ENCODE measurements around the gene CMPK2. TPM values are rescaled to one million over a fixed set of nuclear protein-coding genes. Genes with fewer than 3 reads are reported as not detected.

Gene CMPK2
- total and polyA plus RNA-seq, 9 of the 15 experiments (the other 6 are each of a cell fraction or from before 2014, with no cell fraction given) = 2.6 to 10.5 (median 5.0) TPM

DNA sequence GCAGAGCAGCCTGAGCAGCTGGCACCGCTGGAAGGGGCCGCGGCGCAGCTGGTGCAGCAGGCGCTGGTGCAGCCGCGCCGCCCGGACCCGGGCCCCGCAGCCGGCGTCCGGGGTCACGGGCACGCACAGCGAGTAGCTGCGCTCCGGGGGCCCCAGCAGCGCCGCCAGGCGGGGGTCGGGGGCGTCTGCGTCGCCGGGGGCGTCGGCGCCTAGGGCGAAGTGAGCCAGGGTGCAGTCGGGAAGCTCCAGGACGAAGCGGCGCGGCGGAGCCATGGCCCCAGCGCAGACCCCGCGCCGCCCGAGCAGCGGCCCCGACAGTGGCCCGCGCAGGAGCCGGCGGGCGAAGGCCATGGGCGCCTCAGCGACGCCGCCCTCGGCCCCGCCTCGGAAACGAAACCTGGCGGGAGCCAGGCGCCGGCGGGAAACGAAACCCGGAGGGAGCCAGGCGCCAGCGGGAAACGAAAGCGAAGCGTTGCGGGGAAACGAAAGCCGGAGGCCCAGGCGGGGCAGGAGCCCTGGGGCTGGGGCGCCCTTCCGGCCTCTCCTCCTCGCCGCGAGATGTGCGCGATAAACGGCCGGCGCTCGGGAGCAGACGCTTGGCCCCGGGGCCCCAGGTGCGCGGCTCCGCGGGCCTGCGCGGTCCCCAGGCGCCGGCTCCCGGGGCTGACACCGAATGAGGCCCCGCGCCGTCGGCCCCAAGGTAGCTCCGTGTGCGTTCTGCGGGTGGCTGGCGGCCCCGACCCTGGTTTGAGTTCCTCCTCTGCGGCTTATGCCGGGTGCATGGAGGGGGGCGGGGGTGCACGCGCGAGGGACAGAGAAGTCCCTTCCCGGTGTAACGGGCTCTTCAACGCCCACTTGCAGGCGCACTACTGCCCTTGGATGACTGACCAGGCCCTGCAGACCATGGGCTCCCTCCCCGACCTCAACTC lies at the start of gene CMPK2 (continued):
- peak; percentile 72 for TF ChIP-seq E2F1 (CRISPR knock-in tag; IDR thresholded peaks at IDR 0.05)
- TF ChIP-seq SMARCC2 (IDR thresholded peaks at IDR 0.05; ENCODE audit: low read depth) = no peak
- 0 out of 2 replicates have a peak, but pooled peaks have one; percentile 21 for TF ChIP-seq CREM (IDR thresholded peaks at IDR 0.05; ENCODE audit: low read depth)
- no peak for TF ChIP-seq HIVEP1 (CRISPR knock-in tag; IDR thresholded peaks at IDR 0.05)
- peak; percentile 40; the same call in 1 of the 2 replicates for TF ChIP-seq EP300 (IDR thresholded peaks at IDR 0.05; ENCODE audit: low read length)
- TF ChIP-seq MAFG (tag; conservative IDR thresholded peaks at IDR 0.05) = no peak
- no peak for TF ChIP-seq SMC3 (conservative IDR thresholded peaks at IDR 0.05; ENCODE audit: insufficient read depth, low read depth, low read length)
- TF ChIP-seq EHMT2 (IDR thresholded peaks at IDR 0.05) = no peak
- TF ChIP-seq ZBTB26 (CRISPR knock-in tag; IDR thresholded peaks at IDR 0.05) = no peak
- TF ChIP-seq ZNF347 (CRISPR knock-in tag; IDR thresholded peaks at IDR 0.05; ENCODE audit: low read depth) = no peak
- peak; percentile 60 for TF ChIP-seq ETV5 (CRISPR knock-in tag; IDR thresholded peaks at IDR 0.05; ENCODE audit: low read depth)
- TF ChIP-seq NR4A1 (CRISPR knock-in tag; IDR thresholded peaks at IDR 0.05) = peak; percentile 70; the same call in 1 of the 2 replicates
- TF ChIP-seq NR4A1 (tag; IDR thresholded peaks at IDR 0.05) = no peak
- TF ChIP-seq NUFIP1 (IDR thresholded peaks at IDR 0.05; ENCODE audit: partially characterized antibody) = no peak
- TF ChIP-seq, protein P1, sequence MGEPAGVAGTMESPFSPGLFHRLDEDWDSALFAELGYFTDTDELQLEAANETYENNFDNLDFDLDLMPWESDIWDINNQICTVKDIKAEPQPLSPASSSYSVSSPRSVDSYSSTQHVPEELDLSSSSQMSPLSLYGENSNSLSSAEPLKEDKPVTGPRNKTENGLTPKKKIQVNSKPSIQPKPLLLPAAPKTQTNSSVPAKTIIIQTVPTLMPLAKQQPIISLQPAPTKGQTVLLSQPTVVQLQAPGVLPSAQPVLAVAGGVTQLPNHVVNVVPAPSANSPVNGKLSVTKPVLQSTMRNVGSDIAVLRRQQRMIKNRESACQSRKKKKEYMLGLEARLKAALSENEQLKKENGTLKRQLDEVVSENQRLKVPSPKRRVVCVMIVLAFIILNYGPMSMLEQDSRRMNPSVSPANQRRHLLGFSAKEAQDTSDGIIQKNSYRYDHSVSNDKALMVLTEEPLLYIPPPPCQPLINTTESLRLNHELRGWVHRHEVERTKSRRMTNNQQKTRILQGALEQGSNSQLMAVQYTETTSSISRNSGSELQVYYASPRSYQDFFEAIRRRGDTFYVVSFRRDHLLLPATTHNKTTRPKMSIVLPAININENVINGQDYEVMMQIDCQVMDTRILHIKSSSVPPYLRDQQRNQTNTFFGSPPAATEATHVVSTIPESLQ (CRISPR knock-in tag; IDR thresholded peaks at IDR 0.05) = peak; percentile 64; the same call in 1 of the 2 replicates
- no peak for TF ChIP-seq ZFP1 (CRISPR knock-in tag; IDR thresholded peaks at IDR 0.05)
- TF ChIP-seq RBBP5 (IDR thresholded peaks at IDR 0.05; ENCODE audit: borderline replicate concordance, insufficient read depth, low read length, poor library complexity, severe bottlenecking) = peak; percentile 90
- no peak for TF ChIP-seq SP1 (CRISPR knock-in tag; IDR thresholded peaks at IDR 0.05)
- no peak for TF ChIP-seq ZBTB34 (CRISPR knock-in tag; IDR thresholded peaks at IDR 0.05)
- no peak for TF ChIP-seq NELFE (IDR thresholded peaks at IDR 0.05; ENCODE audit: insufficient read depth, insufficient read length)
- peak; percentile 89 for TF ChIP-seq RBFOX2 (IDR thresholded peaks at IDR 0.05; ENCODE audit: low read depth, low read length)
- TF ChIP-seq BRCA1 (IDR thresholded peaks at IDR 0.05) = no peak
- TF ChIP-seq BRCA1 (CRISPR knock-in tag; IDR thresholded peaks at IDR 0.05) = no peak
- no peak for TF ChIP-seq COPS2 (conservative IDR thresholded peaks at IDR 0.05)

All from K562 (cell line).